Stimulated activated CD4-positive, alpha-beta T cell treated with anti-CD3 and anti-CD28 coated beads, TNF-alpha, amount 100 ng/mL, for 1 hour (primary cell): ENCODE results near the gene ARHGEF10L.
"Not testable (repeated sequence)": the region's sequence is repeated elsewhere in the genome, so short reads cannot be mapped to it uniquely, and the experiment has no call there.

Experiments used
- DNase-seq, 3 donors: peaks; one replicate each; pipeline ENCODE4 v3.0.0-alpha.2; 2020; ENCODE audit warnings: low read depth in 3 of 3, low spot score in 1 of 3

The ARHGEF10L gene

DNA sequence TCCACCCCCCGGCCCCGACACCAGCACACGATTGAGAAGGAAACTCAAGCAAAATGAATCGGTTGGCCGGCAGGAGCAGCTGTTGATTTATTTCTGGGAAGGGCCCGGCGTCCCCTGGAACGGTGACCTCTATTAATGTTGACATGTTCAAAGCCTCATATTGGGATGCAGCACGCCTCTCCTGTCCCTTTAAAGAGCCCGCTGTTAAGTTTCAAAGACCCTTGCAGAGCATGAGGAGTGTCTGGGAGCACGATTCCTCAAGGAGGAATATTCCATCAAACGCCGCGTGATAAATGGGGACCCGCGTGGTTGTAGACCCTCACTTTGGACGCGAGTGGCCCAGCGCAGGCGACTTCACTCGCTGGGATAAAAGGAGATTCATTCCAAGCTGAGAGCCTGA, 194.2 kb downstream of the ARHGEF10L start:
- DNase-seq = no peak

DNA sequence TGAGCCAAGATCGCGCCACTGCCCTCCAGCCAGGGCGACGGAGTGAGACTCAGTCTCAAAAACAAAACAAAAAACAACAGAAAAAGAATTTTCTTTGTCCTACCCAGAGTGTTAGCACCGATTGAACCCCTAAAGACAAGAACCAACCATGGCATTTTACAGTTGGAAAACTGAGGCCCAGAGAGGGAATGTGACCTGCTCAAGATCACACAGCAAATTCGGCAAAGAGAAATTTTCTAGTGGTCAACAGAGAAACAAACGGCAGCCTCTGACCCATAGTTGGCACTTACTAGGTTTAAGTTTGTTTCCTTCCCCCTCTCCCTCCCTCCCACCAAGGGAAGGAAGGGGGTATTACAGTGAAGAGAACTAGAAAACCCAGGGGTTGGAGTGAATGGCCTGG, 195.1 kb downstream of the ARHGEF10L start:
- no peak for DNase-seq

DNA sequence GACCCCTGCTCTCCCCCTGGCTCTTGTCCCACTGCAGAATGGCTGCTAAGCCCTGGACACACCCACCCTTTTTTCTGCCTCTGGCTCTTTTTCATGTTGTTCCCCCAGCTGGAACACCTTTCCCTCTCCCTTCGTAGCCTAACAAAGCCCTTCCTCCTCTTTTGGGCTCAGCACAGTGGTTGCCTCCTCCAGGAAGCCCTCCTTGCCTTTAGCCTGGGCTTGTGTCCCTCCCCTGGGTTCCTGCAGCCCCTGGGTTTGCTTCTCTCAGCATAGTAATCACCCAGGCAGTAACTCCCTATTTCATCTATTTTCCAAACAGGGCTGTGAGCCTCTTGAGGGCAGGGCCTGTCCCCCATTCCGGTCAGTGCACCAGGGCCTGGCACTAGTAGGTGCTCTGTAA, 195.8 kb downstream of the ARHGEF10L start:
- DNase-seq = no peak

DNA sequence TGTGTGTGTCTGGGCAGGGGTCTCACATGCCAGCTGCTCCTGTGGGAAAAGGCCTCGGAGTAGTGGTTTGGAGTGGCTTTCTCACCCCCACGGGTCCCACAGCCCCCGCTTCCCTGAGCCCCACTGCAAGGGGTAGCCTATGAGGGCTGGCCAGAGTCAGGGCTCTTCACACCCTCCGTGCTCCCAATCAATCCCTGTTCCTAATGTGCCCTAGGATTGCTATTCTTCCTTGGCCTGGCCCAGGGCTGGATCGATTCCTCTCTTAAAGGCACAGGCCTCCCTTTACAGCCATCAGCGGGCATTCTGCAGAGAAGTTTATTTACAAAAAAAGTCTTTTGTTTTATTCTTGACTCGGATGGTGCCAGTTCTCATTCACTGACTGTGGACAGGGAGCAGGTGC, 196.3 kb downstream of the ARHGEF10L start:
- DNase-seq = no peak

DNA sequence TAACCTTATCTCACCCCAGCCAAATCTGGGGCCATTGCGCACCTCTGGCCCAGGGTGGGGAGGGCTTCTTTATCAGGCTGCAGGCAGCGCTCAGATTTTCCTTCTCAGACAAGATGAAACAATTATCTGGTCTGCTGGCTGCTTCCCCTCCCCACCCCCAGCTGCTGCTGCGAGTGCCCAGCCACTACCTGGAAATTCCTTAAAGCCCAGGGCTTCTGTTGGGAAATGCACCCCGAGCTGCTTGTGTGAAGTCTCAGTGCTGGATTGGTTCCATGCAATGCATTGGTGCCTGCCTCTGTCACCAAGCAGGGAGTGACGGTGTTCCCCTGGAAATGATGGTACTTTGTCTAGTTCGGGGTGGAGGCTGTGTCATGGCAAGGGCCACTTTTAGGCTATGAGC, 197.1 kb downstream of the ARHGEF10L start:
- DNase-seq = no peak

DNA sequence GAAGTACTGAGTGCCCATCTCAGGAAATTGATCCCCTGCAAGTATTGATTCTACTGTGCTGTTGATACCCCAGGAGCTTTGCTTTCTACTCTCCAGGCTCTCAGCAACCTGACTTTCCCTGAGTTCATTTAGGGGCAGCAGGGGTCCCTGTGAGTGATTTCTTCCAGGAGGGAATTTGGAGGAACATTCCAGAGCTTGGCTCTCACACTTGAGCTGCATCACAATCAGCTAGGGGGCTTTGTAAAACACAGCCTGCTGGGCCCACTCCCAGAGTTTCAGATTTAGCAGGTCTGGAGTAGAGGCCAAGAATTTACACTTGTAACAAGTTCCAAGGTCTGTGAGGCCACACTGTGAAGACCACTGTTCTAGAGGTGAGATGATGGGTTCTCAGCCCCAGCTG, 199.6 kb downstream of the ARHGEF10L start:
- no peak for DNase-seq

DNA sequence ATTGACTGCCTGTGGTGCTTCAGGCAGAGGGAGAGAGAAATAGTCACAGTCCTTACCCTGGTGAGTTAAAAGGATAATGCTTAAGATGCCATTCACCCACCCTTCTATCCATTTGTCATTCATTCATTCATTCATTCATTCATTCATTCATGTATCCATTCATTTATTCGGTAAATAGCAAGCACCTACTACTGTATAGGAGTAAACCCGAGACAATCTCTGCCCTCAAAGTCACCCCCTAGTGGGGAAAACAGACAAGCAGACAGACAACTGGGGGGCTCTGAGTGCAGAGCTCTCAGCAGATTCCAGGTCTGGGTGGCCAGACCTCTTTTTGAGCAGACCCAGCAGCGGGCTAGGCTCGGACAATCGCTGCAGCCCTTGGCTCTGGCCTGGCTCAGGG, 201.6 kb downstream of the ARHGEF10L start:
- no peak for DNase-seq

DNA sequence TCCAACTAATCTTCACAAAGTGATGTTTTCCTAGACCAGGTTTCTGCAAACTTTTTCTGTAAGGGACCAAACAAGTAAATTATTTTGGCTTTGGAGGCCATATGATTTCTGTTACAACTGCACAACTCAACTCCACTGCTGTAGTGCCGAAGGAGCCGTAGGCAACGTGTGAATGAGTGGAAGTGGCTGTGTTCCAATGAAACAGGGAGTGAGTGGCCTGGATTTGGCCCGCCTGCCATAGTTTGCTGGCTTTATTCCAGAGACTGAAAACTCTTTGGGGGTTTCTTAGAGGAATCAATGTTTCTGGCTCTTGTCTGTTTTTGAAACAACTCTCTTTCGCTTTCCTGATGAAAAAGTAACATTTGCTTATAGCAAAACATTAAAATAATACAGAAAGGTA, 203.1 kb downstream of the ARHGEF10L start:
- no peak for DNase-seq

DNA sequence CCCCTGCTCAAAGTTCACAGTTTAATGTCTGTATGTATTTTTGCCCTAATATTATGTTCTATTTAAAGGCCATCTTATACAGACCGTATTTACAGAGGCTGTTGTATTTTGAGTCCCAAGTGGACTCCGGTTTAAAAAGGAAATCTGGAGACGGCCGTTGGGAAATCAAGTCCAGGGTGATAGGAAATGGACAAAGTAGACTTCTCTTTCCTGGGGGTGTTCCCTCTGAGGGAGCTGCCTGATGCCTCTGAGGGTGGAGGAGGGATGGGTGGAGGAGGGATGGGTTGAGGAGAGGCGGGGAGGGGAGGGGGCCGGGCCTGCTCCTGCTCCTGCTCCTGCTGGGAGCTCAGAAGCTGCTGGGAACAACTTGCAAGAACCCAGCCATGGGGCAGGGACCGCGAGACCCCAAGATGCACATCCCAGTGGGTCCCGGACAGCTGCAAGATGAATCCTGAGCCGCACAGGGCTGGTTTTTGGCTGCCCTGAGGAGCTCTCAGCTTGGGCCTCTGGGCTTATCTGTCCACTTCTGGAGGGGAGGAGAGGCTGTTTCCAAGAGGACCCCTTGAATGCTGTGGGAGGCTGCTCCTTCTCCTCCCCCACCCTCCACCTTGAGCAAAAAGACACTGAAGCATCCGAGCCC, 203.6 kb downstream of the ARHGEF10L start:
- DNase-seq = no peak

DNA sequence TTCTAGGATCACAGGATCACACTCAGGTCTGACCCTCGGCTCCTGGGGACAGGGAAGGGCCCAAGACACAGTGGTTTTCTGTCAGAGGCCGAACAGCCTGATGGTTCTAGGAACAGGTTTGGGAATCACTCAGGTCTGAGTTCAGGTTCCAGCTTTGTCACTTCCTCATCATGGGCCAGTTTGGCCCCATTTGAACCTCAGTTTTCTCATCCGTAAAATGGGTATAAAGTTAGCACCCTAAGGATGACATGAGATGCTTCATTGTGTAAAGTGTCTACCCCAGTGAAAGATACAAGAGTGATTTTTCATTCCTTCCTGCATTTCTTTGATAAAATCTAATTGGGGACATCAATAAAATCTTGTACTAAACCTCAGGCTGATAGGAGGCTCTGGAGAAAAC, 204.4 kb downstream of the ARHGEF10L start:
- DNase-seq = no peak

DNA sequence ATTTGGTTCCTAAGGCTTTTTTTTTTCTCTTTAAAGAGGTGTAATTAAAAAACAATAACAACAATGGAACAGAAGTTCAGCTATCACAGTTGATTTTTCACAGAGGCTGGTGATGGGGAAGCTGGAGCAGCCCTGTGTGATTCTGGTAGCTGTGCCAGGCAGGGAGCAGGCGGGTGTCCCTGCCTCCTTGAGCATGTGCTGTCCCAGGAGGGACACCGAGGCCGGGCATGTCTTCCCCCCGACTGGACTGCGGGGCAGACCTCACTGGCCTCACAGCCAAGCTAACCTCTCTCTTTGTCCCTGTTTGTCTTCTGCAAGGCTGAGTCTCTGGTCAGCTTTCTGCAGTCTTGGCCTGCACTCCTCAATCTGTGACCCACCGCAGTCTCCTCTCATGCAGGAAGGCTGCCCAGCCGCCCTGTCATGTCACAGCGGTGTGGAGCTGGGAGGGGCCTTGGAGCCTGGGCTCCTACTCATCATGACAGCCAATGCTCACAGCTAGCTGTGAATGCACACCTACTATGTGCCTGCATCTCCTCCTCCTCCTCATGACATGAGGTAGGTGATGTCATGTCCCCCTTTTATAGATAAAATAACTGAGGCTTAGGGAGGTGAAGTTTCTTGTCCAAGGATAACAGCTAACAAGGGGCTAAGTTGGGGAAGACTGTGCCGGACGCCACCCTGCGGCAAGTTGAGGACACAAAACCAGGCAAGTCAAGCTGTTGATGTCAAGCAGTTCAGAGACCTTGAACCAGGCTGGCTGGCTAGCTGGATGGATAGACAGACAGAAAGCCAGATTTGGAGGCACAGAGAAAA, 205.4 kb downstream of the ARHGEF10L start:
- no peak for DNase-seq

DNA sequence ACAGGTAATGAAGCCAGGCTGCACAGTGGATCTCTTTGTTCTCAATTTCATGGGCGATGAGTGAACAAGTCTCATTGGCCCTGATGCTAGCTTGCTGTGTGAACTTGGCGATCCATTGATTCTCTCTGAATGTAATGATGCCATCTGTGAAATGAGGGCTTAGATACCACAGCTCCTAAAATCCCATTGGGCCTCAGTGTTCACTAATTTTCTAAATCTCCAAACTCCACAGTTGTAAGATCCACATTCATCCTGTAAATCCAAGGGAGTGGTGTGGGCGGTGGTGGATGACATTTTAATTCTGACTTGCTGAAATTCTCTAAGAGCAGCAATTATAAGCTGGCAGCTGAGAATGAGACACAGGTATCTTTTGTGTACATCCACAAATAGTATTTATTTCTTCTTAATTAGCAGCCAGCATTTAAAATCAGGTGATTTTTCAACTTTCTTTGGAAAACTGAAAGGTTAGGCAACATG, 206.0 kb downstream of the ARHGEF10L start:
- no peak for DNase-seq

DNA sequence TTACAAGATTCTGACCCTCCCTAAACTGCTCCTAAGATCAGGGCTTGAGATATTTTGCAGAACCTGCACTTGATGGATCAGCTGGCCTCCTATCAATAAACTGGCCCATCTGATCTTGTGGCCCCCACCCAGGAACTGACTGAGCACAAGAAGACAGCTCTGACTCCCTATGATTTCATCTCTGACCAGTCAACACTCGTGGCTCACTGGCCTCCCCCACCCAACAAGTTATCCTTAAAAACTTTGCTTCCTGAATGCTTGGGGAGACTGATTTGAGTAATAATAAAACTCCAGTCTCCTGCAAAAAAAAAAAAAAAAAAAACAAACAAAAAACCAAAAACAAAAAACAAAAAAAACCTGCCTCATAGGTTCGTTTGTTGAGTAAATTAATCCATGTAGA, 206.8 kb downstream of the ARHGEF10L start:
- not testable (repeated sequence) for DNase-seq

DNA sequence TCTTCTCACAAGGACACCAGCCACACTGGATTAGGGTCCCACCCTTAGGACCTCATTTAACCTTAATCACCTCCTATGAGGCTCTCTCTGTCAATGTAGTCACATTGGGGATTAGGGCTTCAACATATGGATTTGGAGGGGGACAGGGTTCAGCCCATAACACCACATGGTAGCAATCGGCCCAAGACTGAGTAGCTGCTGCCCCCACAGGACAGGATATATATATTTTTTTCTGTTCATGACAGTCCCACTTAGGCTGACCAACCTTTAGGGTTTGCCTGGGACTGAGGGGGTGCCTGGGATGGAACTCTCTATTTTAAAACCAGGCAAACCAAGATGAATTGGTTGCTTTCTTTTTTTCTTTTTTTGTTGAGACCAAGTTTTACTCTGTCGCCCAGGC, 207.4 kb downstream of the ARHGEF10L start:
- DNase-seq = no peak
